ENCODE data around the gene PDE4B. TPM values are rescaled to one million over a fixed set of nuclear protein-coding genes. Genes with fewer than 3 reads are reported as not detected.

Gene PDE4B
- total RNA-seq, 1 donor from 2014 or later = 54.6 TPM

DNA sequence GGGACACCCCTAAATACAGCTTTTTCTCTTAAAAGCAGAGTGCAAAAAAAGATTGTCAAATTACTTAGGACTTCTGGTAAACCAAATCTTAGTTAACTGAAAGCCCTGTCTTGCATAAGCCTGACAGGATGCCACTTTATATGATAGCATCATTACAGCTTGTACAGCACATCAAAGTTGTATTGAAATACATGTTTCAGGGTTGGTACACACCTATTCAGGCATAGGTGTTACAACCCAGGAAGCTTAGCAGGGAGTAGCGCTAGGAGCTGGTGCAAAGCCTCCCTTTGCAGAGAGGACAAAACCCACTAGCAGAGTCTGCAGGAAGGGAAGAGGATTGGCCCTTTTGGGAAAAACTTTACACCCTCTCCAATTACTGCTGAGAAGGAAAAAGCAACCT is 482.4 kb downstream of the PDE4B start:
- intact Hi-C loops (cut with micrococcal nuclease) = loop anchor here (2.0 to 10.0 kb wide), 4 partner anchors 100 to 1310 kb away; partner anchors contain the start of gene JAK1

DNA sequence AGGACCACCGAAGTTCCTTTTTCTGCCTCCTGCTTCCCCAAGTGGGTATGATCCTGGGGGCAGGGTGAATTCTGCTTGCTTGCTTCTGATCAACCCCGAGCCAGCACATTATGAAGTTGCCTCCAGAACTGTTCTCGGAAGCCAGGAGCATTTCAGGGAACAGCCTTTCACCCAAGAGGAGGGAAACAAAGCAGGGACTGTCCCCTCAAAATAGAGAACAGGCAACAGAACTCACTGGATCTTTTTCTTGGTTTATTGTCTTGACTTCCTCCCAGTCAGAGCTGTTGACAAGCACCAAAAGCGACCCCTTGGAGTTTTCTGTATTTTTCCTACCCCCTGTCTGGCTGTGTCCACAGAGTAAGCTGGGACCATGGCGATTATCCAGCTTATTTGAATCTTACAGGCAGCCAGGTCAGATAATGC is 482.9 kb downstream of the PDE4B start:
- intact Hi-C loops (cut with micrococcal nuclease) = loop anchor here (1.0 to 10.0 kb wide), 5 partner anchors 75 to 1311 kb away; partner anchors contain the start of gene JAK1

DNA sequence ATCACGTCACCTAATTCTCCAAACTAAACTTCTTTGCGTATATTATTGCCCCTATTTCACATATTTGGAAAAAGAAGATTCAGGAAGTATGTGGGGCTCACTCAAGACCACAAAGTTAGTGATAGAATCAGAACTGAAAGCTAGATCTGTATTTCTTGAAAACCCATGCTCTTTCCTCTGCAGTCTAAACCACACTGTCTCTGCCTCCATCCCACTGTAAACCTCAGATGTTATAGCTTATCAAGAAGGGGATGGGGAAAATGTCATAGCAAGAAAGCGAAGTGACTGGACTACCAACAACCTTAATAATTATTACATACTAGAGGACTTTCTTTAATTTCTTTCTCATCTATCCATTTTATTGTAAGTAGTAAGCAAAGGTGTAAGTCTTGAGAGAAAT is 483.5 kb downstream of the PDE4B start:
- intact Hi-C loops (cut with micrococcal nuclease) = loop anchor here (1.0 to 10.0 kb wide), 3 partner anchors 74 to 1311 kb away; partner anchors contain the start of gene JAK1

DNA sequence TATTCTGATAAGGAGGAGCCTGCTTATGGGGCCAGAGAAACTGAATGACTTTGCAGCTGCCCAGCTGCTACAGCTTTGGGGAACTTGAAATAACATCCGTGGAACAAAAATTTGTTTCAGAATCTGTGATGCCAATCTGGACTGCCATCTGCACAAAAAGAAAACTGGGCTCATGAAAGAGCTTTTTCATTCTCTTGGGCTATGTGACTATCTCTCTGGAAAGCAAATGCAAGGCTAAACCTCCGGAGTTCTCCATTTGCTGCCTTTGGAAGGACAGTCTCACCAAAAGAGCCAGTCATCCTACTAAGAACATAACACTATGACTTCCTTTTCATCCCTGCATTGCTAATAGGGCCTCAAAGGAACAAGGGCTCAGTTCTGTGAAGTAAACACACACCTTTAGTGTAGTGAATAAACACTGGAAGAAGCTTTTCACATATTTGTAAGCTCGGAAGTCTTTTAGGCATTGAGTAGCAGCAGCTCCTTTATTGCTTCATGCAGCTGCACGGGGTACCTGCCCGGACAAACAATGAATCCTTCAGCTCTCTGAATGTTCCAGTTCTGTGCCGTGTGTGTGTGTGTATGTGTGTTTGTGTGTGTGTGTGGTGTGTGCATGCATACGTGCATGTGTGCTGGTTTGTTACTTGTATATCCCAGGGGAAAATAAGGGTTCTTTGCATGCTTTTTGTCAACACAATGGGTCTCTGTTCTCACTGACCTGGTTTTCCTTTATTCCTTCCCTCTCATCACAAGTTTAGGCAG is 485.7 kb downstream of the PDE4B start:
- intact Hi-C loops (cut with micrococcal nuclease) = loop anchor here (1.0 to 10.0 kb wide), 3 partner anchors 7 to 1314 kb away; partner anchors contain the start of gene JAK1

DNA sequence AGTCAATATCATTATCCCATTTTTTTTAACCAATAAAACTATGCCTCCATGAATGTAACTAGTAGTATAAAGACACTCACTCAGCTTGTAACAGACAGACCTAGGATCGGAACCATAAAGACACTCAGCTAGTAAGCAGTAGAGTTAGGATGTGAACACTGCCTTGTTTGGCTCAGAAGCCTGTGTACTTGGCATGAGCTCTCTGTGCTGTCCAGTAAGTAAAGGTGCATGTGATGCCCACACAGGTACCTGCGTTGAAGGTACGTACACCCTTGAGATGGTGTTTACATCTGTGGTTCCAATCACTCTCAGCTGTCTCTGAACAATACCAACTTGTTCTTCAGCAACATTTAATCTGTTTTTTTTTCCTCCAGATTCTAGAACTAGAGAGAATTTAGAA is 489.1 kb downstream of the PDE4B start:
- intact Hi-C loops (cut with micrococcal nuclease) = loop anchor here (1.0 to 10.0 kb wide), 17 partner anchors 8 to 1403 kb away; partner anchors contain the start of genes GADD45A, LEPR, LEPROT and SERBP1

DNA sequence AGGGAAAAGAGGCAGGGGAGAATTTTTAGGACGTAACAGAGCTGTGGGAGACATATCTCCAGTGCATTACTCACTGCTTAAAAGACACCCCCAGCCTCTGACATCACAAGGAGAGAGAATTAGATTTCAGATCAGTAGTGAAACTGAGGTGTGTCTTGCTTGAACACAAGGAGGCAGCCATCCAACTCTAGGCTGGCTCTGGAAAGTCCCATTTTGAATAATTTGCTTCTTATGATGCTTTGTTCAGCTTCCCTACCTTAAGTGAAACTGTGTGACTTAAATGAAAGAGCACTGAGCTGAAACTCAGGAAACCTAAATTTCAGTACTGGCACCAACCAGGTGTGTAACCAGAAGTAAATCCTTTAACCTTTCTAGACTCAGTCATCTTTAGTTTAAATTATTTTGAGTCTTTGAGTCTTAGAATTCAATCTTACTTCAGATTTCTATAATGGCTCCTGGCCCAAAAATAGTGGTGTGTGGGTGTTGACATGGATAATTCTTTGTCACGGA is 489.7 kb downstream of the PDE4B start:
- intact Hi-C loops (cut with micrococcal nuclease) = loop anchor here (1.0 to 10.0 kb wide), 17 partner anchors 8 to 1402 kb away; partner anchors contain the start of genes GADD45A, LEPR, LEPROT and SERBP1

DNA sequence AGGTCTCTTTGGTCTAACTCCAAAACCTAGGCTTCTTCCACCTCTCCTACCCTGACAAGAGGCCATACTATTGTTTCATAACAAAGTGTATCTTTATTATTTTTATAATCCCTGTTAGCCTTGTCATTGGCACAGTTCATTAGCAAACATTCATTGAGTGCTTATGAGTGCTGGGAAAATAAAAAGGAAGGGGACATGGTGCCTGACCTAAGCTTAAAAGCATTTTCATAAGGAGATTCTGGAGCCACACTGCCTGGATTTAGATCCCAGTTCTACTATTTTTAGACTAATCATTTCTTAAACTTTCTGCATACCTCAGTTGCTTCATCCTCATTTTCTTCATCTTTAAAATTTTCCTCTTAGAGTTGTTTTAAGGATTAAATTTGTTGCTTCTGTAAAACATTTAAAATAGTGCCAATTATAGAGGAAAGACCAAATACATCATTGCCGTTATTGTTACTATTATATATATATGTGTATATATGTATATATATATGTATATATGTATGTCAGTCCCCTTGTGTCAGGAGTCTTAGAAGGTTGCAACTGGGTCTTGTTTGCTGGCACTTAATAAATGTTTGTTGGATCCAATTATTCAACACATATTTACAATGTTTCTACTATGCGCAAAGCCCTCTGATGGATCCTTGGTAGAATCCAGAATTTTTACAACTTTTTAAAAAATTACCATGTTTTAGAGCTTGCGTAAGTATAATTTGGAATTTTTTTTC is 490.4 kb downstream of the PDE4B start:
- intact Hi-C loops (cut with micrococcal nuclease) = loop anchor here (1.0 to 10.0 kb wide), 18 partner anchors 9 to 1402 kb away; partner anchors contain the start of genes GADD45A, LEPR, LEPROT and SERBP1

DNA sequence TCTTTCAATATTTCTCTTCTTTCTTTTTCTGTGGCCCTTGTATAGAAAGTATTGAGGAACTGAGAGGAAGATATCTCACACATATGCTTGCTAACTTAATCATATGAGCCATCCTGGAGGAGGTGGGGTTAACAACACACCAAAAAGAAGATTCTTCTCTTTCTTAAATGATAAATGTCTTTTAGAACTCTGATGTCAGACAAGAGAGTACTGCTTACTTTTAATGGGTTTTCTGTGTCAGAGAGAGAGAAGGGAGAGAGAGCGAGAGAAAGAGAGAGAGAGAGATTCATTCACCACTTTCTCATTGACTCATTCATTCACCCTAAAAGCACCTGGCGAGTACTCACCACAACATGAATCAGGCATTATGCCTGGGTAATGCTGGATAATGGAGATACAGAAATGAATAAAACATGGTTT is 490.9 kb downstream of the PDE4B start:
- intact Hi-C loops (cut with micrococcal nuclease) = loop anchor here (1.0 to 10.0 kb wide), 7 partner anchors 117 to 1401 kb away; partner anchors contain the start of genes GADD45A, LEPR, LEPROT and SERBP1

DNA sequence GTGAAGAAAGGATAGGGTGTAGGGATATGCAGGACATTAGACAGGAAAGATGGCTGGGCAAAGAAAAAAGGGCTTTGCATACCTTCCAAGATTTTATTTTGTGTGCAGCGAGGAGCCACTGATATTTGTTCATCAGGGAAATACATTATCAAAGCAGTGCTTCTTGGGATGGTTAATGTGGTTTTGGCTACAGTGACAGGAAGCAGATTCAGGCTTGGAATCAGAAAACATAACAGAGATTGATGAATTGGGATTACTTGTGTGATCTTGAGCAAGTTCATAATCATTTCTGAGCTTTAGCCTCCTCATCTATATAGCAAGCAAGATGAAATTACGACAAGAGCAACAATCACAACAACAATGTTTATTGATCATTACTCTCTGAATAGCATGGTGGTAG is 492.1 kb downstream of the PDE4B start:
- intact Hi-C loops (cut with micrococcal nuclease) = loop anchor here (5.0 to 10.0 kb wide), 2 partner anchors 643 to 1400 kb away; partner anchors contain the start of gene GADD45A

DNA sequence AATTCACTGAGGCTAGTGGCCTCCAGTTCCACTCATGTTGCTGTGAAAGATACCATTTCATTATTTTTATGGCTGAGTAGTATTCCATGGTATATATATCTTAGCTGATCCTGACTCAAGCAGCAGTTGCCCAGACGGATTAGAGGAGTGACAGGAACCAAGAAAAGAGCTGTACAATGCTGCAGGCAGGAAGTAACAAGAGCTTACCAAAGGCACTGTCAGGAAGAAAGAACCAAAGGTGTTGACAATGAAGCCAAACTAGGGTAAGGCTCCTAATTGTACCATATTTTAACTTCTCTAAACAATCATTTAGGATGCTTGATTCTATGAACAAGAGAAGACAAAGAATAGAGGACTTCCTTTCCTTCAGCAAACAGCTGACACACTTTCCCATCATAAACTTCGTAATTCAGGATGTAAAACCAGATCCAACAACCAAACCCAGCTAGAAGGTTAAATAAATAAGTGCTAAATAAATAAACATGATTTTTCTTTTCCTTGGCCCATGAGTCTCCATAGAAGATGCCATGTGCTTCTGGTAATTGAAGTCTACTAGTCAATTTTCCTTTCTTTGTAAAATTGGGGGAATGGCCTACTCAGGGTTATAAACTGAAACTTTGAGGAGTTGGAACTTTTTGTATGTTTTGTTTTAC is 493.0 kb downstream of the PDE4B start:
- intact Hi-C loops (cut with micrococcal nuclease) = loop anchor here (10.0 kb wide), 1 partner anchor 1399 kb away; the partner anchor contains the start of gene GADD45A

DNA sequence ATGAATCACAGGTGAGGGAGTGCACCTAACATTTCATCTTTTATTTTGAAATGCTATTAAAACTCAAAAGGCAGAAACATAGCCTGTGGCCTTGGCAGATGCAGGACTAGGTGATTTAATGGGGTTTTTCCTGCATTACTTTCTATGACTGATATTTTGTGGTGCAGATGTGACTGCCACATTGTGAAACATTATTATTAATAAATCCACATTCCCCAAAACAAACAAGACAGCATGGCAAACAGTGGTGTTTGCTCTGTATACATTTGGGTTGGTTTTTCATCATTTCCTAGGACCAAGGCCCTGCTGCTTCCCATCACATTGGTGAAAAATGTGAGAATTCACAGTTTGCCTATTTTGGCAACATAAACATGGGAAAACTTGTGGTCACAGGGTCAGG is 493.6 kb downstream of the PDE4B start:
- intact Hi-C loops (cut with micrococcal nuclease) = loop anchor here (10.0 kb wide), 1 partner anchor 1398 kb away; the partner anchor contains the start of gene GADD45A

DNA sequence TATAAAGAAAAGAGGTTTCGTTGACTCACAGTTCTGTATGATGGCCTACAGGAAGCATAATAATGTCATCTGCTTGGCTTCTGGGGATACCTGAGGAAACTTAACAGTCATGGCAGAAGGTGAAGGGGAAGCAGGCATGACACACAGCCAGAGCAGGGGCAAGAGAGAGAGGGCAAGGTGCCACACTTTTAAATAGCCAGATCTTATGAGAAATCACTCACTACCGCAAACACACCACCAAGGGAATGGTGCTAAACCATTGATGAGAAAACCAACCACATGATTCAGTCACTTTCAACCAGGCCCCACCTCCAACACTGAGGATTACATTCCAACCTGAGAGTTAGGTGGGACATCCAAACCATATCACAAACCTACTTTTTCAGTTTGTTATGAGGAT is 495.4 kb downstream of the PDE4B start:
- intact Hi-C loops (cut with micrococcal nuclease) = loop anchor here (10.0 kb wide), 1 partner anchor 1397 kb away; the partner anchor contains the start of gene GADD45A

DNA sequence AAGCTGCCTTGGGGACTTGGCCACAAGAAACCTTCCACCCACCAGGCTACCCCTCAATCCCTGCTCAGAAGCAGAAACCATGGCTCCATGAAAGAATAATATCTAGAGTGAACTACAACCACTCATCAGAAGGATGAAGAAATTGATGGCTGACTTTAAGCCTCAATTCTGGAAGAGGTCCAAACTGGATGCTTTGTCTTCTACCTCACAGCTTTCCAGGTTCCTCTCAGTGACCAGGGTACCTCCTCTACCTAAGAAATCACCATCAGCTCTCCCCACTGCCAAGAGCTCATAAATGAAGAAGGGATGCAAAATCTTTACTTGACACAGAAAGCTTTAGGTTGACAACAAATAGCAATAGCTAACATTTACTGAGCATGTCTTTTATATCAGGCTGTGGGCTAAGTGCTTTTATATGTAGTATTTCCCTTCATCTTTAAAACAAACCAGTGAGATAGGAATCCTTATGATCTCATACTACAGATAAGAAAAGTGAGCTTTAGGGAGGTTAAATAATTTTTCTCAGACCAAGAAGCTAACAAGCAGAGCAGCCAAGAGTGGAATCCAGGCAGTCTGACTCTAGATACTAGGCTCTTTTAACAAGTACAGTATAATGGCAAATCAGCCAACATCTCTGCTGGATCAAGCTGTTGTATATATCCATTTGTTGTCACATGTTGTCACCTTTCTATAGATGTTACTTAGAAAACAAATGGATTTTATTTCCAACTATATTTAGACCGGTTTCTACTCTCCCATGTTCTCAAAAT is 498.3 kb downstream of the PDE4B start:
- intact Hi-C loops (cut with micrococcal nuclease) = loop anchor here (1.0 kb wide), 1 partner anchor 10 kb away; no protein-coding TSS in a partner anchor

DNA sequence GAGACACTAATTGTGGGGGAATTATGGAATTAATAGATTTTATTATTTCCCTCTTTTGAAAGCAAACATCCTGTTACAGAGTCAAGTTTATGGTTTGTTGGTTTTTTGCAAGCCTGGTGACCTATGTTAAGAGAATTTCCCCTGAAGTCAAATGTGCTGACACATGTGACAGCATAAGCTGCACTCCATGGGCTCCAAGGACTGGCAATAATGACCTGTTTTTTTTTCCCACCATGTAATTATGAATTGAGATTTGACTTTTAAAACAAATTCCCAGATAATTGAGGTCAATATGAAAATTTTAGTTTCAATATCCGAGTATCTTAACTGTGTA is 498.8 kb downstream of the PDE4B start:
- intact Hi-C loops (cut with micrococcal nuclease) = loop anchor here (1.0 kb wide), 1 partner anchor 10 kb away; no protein-coding TSS in a partner anchor

DNA sequence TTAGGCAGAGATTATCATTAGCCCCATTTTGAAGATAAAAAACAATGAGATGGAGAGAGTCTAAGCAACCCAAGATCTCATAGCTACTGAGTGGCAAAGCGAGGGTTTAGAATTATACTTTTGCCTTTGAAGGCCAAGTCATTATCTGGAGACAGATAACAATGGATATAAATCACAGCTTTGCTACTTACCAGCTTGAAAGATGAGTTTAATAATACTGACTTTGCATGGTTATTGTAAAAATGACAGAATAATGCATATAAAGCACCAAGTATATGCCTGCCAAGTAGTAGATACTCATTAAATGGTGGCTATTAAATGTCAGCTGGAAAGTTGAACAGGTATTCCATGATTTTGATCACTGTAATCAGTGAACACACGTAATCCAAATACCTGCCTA is 499.6 kb downstream of the PDE4B start:
- intact Hi-C loops (cut with micrococcal nuclease) = no loop called here

DNA sequence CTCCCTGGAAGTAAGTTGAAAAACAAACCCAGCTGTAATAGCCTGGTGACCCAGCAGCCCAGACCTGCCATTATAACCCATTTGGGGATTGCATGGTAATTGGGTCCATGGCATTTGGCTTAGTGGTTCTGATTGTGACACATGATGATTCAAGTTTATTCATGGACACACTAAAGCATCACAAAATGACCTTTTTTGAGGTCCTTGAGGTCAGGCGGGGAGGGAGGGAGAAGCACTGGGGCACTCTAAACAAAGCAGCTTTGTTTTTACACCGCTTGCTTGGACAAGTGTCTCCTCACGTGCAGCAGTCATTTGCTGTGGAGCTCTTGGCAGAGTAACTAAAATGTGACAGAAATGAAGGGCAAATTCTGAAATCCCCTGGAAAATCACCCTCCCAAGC is 500.2 kb downstream of the PDE4B start:
- intact Hi-C loops (cut with micrococcal nuclease) = no loop called here

DNA sequence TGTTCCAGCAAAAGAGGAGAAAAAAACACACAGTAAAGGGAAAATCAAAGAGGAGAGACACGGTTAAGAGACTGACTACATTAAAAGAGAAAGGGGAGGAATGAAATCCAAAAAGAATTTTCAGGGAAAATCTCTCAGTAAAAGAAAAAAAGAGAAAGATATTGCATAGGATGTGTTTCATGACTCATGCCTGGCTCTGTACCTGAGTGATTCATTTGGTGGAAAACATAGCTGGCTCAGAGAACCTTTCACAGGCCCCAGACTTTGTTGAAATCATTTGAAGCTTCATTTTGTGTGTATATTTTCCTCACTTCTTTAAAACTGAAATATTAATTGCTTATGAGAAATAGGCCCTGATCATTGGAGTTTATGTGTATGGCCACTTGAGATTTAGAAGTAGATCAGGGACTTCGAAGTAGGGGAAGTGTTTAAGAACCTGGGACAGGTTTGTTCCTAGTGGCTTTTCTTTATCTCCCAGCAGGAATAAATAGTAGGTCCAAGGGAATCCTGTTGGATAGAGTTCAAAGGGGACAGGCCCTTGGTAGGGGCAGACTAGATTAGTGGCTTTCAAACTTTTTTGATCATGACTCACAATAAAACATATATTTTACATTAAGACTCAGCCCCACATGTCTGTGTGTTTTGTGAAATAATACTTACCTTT is 502.1 kb downstream of the PDE4B start:
- intact Hi-C loops (cut with micrococcal nuclease) = no loop called here

DNA sequence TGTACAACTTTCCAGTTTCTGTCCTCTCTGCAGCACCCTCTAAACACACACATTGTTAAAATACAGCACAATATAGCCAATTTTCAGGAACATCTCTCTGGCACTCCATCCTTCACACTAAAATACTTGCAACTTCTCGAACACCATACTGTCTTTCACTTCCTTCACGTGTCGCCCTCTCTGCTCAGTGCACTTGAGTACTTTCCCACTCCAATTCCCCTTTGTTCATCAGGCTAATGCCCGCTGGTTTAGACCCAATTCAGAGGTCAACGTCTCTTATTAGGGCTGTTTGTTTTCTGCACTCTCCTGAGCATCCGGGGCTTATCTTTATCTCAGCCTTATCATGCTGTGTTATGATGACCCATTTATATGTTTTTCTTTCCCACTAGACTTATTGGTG is 503.1 kb downstream of the PDE4B start:
- intact Hi-C loops (cut with micrococcal nuclease) = no loop called here

DNA sequence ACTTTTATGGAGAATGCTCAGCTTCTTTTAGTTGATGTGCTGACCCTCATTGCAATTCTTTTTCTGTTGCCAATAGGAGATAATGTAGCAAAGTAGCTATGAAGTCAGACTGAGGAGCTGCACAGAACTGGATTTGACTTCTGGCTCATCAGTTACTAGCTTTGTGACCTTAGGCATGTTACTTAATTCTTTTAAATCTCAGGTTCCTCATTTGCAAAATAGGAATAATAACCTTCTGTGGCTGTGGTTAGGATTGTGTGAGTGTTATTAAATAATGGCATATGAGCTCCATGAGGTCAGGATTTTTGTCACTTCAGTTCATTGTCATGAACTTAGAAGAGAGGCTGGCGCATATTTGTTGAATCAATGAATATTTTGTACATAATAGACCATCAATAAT is 503.7 kb downstream of the PDE4B start:
- intact Hi-C loops (cut with micrococcal nuclease) = no loop called here
